Measurements from ENCODE around the gene CYP2J2. TPM values are rescaled to one million over a fixed set of nuclear protein-coding genes. Genes with fewer than 3 reads are reported as not detected.

CYP2J2 gene
- total RNA-seq, 1 experiment from 2014 or later: 0.46 TPM

- TF ChIP-seq ZNF263 (CRISPR knock-in tag; IDR thresholded peaks at IDR 0.05; ENCODE audit: low read depth): no peak
- no peak for TF ChIP-seq E2F1 (CRISPR knock-in tag; IDR thresholded peaks at IDR 0.05)
- TF ChIP-seq TCF7 (CRISPR knock-in tag; IDR thresholded peaks at IDR 0.05; ENCODE audit: low read depth): no peak
- no peak for TF ChIP-seq ZBTB21 (CRISPR knock-in tag; IDR thresholded peaks at IDR 0.05; ENCODE audit: borderline replicate concordance)
- no peak for TF ChIP-seq ZNF219 (CRISPR knock-in tag; IDR thresholded peaks at IDR 0.05; ENCODE audit: borderline replicate concordance)
- no peak for TF ChIP-seq CTCF (IDR thresholded peaks at IDR 0.05)
- no peak for TF ChIP-seq SMAD4 (CRISPR knock-in tag; IDR thresholded peaks at IDR 0.05)
- ChIA-PET CTCF (interaction anchor here (1.8 to 2.3 kb wide), 2 partner anchors 22 to 70 kb away, joined by 8 to 11 read pairs; no protein-coding TSS in a partner anchor), POLR2A (no interaction called here)
- Mint-ChIP-seq H3K27me3 (ENCODE audit: low read depth) (no peaks in the 10 kb centered on the region), H3K27ac (no peak overlapping the region), H3K4me3 (no peak overlapping the region), H3K4me1 (no peaks in the 10 kb centered on the region), H3K36me3 (no peaks in the 10 kb centered on the region), H3K9me3 (no peaks in the 10 kb centered on the region)
- ATAC-seq (no peak), DNase-seq (ENCODE audit: low spot score) (no peak)
Measured at GRCh38 chr1:59948990-59949389, 22.4 kb upstream of the CYP2J2 start.

GRCh38 chr1:59947047-59947938 is 20.7 kb upstream of the CYP2J2 start:
- peak; percentile 87 for TF ChIP-seq CTCF (IDR thresholded peaks at IDR 0.05)
- TF ChIP-seq MAX (CRISPR knock-in tag; IDR thresholded peaks at IDR 0.05): no peak
- no peaks in the 10 kb centered on the region for H3K9me3 Mint-ChIP-seq
- no peaks in the 10 kb centered on the region for H3K27me3 Mint-ChIP-seq (ENCODE audit: low read depth)
- H3K36me3 Mint-ChIP-seq: no peaks in the 10 kb centered on the region
- H3K27ac Mint-ChIP-seq: no peak overlapping the region
- DNase-seq (ENCODE audit: low spot score): peak; percentile 58
- ChIA-PET CTCF (interaction anchor here (0.6 to 6.0 kb wide), 33 partner anchors 10 to 817 kb away, joined by 3 to 156 read pairs (median 6); partner anchors contain the start of genes CYP2J2 and HOOK1), POLR2A (interaction anchor here (1.0 kb wide), 1 partner anchor 68 kb away, joined by 7 read pairs; no protein-coding TSS in a partner anchor)
- H3K4me3 Mint-ChIP-seq: no peak overlapping the region
- H3K4me1 Mint-ChIP-seq: no peaks in the 10 kb centered on the region
- ATAC-seq: peak; percentile 97

- Mint-ChIP-seq H3K27me3 (ENCODE audit: low read depth) (no peaks in the 10 kb centered on the region), H3K4me1 (no peaks in the 10 kb centered on the region), H3K36me3 (no peaks in the 10 kb centered on the region), H3K27ac (no peak overlapping the region), H3K4me3 (no peak overlapping the region), H3K9me3 (no peaks in the 10 kb centered on the region)
- no peak for ATAC-seq
- ChIA-PET POLR2A (no interaction called here), CTCF (interaction anchor here (2.3 to 6.0 kb wide), 2 partner anchors 67 to 166 kb away, joined by 14 to 156 read pairs; no protein-coding TSS in a partner anchor)
- TF ChIP-seq JAZF1 (CRISPR knock-in tag; IDR thresholded peaks at IDR 0.05) (no peak), FOXP1 (CRISPR knock-in tag; IDR thresholded peaks at IDR 0.05; ENCODE audit: borderline replicate concordance) (no peak), AR (CRISPR knock-in tag; IDR thresholded peaks at IDR 0.05) (no peak), ZNF121 (CRISPR knock-in tag; IDR thresholded peaks at IDR 0.05) (no peak), FOXP4 (CRISPR knock-in tag; IDR thresholded peaks at IDR 0.05) (no peak)
- no peak for DNase-seq (ENCODE audit: low spot score)
Measured at GRCh38 chr1:59945790-59946189, 19.2 kb upstream of the CYP2J2 start.

Data from WTC11 (cell line).